ENCODE measurements around the gene ANKRD55.
"Not testable (repeated sequence)": the region's sequence is repeated elsewhere in the genome, so short reads cannot be mapped to it uniquely, and the experiment has no call there.

Gene ANKRD55

DNA sequence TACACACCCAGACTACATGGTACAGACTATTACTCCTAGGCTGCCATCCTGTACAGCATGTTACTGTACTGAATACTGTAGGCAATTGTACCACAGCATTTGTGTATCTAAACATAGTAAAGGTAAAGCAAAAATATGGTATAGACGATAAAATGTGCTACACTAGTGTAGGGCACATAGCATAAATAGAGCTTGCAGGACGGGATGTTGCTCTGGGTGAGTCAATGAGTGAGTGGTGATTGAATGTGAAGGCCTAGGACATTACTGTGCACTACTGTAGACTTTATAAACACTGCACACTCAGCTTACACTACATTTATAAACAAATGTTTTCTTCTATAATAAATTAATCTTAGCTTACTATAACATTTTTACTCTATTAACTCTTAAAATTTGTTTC lies 25.6 kb downstream of the ANKRD55 start:
- DNase-seq (ENCODE audit: low read depth in 2 of 2) = no peak

DNA sequence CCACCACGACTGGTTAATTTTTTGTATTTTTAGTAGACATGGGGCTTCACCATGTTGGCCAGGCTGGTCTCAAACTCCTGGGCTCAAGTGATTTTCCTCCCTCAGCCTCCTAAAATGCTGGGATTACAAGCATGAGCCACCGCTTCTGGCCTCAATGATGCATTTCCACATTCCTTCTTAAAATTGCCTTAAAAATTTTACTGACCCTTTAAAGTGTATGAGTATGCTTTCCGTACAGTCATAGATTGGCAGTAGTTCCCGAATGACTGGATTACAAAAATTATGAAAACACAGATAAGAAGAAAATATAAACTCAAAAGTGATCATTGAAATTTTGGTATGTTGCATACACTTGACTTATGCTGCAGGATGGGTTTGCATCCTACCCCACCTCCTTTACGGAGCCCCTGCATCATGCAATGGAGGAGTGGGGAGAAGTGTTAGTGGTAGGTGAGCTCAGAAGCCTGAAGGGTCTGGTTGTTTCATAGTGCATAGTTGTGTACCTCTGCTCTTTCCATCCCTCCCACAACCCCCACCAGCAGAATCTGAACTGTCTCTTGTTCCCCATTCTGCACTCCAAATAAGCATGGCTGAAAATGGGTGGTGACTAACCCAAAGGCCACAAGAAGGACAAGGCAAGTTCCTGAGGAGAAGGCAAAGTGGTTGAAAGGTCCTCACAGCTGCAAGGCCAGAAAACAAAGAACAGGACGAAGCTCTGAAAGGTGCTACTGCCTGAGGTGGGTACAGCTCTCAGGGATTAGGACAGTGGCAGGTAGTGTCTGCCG lies 26.8 kb downstream of the ANKRD55 start:
- DNase-seq (ENCODE audit: low read depth in 2 of 2) = no peak

DNA sequence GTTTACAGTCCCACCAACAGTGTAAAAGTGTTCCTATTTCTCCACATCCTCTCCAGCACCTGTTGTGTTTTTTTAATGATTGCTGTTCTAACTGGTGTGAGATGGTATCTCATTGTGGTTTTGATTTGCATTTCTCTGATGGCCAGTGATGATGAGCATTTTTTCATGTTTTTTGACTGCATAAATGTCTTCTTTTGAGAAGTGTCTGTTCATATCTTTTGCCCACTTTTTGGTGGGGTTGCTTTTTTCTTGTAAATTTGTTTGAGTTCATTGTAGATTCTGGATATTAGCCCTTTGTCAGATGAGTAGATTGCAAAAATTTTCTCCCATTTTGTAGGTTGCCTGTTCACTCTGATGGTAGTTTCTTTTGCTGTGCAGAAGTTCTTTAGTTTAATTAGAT lies 29.2 kb downstream of the ANKRD55 start:
- not testable (repeated sequence) for DNase-seq (ENCODE audit: low read depth in 2 of 2)

DNA sequence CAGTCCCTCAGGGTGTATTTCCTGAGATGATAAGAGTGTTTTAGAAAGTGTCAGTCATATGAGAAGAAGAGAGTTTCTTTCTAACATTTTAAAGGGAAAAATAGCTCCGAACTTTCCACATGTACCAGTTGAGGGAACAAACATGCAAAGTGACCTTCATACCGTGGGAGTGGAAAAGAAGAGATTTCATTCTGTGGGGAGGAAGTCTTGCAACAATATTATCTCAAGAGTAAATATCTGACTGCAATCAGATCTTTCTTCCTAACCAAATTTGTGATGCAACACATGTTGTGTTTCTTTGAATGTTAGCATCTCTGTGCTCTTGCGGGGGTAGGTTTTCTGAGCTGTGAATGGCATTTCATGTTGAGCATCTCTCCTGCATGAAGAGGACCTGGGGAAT lies 30.6 kb downstream of the ANKRD55 start:
- DNase-seq (ENCODE audit: low read depth in 2 of 2) = no peak

DNA sequence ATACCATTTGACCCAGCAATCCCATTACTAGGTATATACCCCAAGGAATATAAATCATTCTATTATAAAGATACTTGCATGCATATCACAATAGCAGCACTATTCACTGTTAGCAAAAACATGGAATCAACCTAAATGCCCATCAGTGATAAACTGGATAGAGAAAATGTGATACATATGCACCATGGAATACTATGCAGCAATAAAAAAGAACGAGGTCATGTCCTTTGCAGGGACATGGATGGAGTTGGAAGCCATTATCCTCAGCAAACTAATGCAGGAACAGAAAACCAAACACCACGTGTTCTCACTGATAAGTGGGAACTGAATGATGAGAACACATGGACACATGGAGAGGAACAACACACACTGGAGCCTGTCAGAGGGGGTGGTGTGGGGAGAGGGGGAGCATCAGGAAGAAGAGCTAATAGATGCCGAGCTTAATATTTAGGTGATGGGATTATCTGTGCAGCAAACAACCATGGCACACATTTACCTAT lies 31.3 kb downstream of the ANKRD55 start:
- DNase-seq (ENCODE audit: low read depth in 2 of 2) = not testable (repeated sequence)

DNA sequence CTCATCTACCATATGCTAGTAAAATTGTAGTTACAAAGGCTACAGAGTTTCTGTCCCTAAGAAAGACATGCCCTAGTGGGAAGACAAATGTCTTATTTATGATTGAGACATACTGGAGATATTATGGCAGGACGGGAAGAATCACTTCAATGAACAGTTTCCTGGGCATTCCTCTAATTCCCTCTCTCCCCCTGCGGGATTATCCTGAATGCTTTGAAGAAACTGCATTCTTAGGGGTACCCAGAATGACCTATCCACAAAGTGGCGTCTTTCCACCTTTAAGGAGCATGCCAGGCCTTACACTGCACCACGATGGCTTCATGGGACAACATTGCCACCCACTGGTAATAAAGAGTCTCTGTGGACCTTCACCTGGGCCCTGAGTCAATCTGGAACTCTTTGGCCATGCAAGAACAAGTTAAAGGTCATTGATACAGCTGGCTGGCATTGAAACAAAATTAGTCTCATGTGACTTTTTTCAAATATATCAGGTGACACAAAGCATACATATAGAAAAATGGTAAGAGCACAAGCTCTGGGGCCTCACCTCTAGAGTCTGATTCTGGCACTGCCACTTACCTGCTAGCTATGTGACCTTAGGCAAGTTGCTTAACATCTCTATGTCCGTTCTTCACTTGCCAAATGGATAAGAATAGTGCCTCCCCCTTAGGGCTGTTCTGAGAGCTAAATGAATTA lies 32.0 kb downstream of the ANKRD55 start:
- DNase-seq (ENCODE audit: low read depth in 2 of 2) = peak; percentile 47 to 54

DNA sequence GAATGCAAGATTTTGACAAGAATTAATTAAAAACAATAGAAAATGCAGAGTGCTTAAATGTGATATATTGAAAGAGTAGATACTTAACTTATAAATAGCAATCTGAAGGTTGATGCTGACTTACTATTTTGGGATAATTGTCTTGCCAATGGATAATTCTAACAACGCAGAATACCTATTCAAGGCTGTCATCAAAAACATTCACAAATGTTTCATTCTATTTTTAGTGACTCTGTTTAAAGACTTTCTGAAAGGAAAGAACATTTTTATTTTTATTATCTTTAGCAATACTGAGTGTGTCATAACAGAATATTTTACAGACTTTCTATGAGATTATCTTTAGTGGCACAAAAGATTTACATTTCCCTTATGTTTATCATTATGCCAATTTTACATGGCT lies 38.1 kb downstream of the ANKRD55 start:
- no peak for DNase-seq (ENCODE audit: low read depth in 2 of 2)

DNA sequence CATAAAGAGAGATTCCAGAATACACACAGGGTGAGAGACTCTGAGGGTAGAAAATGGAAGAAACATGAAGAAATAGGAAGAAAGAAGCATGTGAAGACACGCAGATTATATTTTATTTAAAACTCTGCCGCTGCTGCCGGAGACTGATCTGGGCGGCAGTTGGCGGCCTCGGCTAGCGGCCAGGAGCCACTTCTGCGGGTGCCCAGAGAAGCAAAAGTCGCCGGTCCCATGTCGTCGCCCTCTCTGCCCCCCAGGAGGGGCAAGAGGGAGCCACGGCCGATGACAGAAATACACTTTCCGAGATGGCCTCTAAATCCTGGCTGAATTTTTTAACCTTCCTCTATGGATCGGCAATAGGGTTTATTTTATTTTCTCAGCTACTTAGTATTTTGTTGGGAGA lies 40.9 kb downstream of the ANKRD55 start:
- no peak for DNase-seq (ENCODE audit: low read depth in 2 of 2)

DNA sequence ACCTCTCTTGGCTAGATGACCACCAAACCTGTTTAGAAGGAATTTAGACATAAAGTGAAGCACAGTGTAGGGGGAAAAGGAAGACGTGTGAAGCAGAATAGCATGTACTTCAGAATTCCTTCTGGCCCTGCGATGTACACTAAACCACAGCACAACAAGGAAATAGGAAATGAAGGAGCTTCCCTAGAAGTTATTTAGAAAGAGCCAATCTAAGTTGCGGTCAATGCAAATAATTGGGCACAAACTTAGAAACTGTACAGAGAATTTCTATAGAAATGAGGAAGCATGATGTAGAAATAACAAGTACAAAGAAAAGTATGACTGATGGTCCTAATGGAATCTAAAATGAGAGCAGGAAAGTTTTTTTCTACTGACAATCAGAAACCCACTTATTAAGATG lies 41.5 kb downstream of the ANKRD55 start:
- DNase-seq (ENCODE audit: low read depth in 2 of 2) = no peak

DNA sequence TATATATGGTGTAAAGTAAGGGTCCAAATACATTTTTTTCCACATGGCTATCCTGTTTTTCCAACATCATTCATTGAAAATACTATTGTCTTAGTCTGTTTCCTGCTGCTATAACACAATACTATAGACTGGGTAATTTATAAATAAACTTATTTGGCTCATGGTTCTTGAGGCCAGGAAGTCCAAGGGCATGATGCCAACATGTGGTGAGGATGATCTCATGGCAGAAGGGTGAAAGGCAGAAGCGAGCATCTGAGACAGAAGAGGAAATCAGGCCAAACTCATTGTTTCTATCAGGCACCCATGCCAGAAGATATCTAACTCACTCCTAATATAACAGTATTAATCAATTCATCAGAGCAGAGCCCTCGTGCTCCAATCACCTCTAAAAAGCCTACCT lies 42.6 kb downstream of the ANKRD55 start:
- no peak for DNase-seq (ENCODE audit: low read depth in 2 of 2)

DNA sequence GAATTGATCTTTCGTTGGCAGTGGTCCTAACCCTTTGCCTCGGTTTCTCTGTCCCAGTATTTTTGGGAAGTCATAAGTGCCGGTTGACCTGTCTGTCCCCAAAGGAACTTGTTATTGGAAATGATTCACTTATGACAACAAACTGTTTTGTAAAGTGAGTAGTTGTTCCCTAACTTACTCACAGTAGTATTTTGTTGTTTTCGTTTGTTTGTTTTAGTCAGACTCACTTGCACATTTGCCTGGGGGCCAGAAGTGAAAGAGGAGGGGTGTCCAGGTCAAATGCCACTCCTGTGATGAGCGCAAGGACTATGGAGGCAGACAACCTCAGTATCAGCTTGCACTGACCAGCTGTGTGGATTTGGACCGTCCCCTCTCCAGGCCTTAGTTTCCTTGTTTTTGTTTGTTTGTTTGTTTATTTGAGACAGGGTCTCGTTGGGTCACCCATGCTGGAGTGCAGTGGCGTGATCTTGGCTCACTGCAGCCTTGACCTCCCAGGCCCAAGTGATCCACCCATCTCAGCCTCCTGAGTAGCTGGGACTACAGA lies 47.3 kb downstream of the ANKRD55 start:
- DNase-seq (ENCODE audit: low read depth in 2 of 2) = no peak

DNA sequence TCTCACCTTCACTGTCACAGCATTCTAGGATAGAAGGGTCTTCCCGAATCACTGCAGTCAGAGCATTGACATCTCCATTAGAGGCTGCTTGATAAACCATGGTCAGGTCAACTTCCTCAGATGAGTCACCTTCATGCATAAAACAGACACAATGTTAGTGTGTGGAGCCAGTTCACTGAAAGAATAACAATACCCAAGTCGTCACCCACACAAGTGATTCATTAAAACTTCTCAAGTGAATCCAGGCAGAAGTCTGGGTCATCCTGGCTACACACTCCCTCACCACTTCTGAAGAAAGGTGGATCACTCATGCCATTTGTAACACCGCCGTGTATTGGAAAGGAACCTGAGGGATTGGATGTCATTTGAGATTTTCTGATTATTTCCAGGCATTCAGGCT lies 49.6 kb downstream of the ANKRD55 start:
- DNase-seq (ENCODE audit: low read depth in 2 of 2) = peak in 1 of 2 experiments; percentile 60

DNA sequence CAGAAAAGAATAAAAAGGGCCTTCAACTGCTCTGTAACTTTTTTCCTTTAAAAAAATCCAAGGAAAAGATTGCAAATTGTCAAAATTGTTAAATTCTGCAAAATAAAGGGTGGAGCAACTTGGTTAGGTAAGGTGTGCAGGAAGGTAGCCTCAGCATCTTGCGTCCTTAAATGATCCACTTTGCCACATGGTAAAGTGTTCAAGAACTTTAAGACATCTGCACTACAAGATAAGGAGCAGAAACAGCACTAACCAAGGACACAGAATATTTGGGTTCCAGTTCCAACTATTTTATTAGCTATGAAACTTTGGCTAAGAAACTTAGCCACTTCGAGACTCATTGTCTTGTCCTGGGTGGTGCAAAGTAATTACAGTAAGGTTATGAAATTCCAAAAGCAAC lies 53.7 kb downstream of the ANKRD55 start:
- DNase-seq (ENCODE audit: low read depth in 2 of 2) = no peak

DNA sequence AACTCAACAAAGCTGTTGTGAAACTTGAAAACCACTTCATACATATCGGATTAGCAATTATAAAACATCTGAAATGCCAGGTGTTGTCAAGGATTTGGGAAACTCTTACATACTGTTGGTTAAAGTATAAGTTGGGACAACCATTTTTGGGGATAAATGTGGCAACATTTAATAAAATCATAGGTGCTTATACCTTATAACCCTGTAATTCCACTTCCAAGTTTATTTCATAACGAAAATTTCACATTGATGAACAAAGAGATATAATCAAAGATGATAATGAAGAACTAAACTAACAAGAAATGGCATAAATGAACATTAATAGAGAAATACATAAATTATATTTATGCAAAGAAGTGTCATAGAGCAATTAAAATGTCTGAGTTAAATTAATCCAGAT lies 54.3 kb downstream of the ANKRD55 start:
- no peak for DNase-seq (ENCODE audit: low read depth in 2 of 2)

DNA sequence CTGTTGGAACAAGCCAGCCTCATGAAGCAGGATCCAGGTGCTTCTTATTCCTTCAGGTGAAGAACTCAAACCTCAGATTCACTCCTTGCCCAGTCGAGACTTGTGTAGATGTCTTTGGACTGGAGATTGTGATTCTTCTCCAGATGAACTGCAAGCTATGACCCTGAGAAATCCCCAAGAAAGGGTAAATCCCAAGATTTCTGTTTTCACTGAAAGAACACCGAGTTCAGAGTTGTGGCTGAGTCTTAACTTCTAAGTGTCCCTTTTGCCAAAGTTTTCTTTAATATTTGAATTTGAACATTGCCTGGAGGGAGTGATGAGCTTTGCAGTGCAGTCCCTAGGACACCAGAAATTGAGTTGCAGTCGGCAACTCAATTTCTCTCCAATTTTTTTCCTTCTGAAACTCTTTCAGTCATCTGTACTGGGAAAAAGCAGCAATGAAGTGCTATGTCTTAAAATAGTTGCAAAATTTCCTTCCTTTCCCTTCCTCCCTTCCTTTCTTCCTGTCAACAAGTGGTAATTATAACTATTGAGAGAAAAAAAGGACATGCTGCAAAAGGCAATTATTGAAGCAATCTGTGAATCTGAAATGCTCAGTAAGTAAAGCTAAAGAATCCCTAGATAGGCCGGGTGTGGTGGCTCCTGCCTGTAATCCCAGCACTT lies 56.1 kb downstream of the ANKRD55 start:
- DNase-seq (ENCODE audit: low read depth in 2 of 2) = no peak

DNA sequence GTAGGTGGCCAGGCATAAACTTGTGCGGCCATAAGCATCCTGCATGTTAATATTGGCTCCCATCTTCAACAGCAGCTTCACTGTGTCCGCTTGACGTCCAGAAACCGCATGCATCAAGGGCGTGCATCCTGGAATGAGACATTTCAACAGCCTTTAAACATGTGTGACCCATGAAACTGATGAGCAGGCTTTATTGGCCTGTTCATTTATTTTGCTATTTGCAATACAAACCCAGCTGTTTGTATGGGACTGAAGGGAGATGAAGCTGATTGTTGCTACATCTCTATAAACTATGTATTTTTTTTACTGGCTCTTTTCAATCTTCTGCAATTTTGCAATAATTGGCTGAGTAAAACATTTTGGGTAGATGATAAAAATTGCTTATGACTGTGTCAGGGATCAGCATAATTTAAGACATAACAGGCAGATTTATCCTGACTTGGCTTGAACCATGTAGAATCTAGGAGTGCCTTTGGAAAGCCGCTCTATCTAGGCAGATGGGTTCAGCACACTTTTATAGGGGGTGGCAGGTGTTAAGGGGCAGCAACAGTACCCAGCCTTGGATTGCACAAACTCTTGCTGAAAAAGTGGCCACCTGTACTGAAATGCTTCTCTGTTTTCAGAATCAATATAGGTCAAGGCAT lies 56.9 kb downstream of the ANKRD55 start:
- peak; percentile 82 to 86 for DNase-seq (ENCODE audit: low read depth in 2 of 2)

DNA sequence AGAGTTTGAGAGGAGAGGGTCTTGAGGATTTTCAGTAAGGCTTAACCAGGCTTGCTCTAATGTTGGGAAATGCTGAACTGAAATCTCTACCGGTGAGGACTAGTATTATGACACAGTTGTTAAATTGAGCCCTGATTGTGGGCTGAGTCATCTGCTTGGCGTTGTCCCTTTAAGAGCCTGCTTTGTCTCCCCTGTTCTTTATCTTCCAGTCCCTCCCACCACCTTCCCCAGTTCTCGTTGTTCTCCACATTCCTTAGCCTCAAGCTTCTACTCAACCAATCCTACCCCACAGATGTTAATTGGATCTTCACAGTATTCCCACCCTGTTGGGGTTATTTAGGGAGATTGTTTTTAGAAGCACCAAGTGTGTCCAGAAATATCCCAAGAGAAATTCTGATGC lies 57.6 kb downstream of the ANKRD55 start:
- DNase-seq (ENCODE audit: low read depth in 2 of 2) = peak; percentile 68 to 70

DNA sequence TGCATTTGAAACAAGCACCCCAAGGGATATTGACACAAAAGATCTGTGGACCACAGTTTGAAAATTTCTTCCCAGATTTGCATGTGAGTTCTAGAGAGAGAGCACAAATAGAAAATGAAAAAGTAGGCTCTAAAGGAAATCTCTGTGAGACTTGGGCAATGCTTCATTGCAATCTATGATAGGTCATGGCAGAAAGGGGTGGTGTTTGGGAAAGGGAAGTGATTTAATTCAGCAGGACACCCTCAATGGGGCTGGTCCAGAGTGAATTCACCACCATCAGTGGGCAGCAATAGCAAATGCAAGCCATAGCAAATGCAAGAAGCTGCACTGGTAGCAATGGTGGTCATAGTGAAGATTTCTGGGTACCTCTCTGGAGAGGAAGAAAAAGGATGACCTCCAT lies 58.1 kb downstream of the ANKRD55 start:
- no peak for DNase-seq (ENCODE audit: low read depth in 2 of 2)

DNA sequence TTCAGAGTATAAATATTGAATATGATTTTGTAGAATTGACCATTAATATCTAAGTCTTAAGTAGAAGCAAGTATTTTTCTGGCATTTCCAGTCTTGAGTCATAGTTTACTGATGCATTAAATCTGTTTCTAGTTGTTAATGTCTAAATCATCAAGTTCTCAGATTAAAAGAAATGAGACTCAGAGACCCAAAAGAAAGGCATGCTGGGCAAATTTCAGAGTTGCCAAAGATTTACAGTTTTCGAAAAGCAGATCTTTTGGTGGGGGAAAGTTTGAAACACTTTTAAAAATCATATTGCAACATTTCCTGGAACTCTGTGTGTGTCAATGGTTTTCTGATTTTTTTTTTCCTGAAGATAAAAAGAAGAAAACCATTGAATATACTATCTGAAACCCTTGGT lies 60.9 kb downstream of the ANKRD55 start:
- peak; percentile 91 to 92 for DNase-seq (ENCODE audit: low read depth in 2 of 2)

DNA sequence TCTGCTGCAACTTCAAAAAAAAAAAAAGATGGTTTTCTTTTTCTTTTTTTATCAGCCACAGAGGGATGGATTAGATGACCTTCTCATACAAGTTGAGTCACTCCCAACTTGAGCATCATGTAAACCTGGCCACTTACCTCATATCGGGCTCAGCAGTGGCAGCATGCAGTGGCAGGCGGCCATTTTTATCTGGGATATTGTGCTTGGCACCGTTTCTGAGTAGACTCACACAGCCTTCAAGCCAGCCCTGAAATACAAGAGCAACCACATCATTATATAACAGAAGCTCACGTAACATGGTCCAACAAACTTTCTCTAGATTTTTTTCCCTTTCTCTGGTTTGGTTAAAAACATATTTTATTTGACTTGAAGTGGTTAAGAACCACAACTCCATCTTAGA lies 62.6 kb downstream of the ANKRD55 start:
- DNase-seq (ENCODE audit: low read depth in 2 of 2) = no peak

DNA sequence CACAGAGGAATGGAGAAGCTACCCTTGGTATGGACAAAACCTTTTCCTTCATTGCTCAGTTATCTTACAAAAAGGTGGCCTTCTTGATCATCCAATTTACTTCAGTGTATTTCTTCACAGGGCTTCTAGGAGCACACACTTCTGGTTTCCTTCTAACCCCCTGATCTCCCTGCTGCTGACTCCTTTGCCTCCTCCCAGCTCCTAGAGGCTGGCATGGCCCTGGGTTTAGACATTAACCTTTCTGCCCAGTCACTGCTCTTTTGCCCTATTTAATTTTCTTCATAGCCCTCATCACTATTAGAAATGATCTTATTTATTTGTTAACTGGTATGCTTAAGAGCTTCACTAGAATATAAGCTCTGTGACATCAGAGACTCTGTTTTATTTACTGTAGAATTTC lies 63.2 kb downstream of the ANKRD55 start:
- DNase-seq (ENCODE audit: low read depth in 2 of 2) = no peak

DNA sequence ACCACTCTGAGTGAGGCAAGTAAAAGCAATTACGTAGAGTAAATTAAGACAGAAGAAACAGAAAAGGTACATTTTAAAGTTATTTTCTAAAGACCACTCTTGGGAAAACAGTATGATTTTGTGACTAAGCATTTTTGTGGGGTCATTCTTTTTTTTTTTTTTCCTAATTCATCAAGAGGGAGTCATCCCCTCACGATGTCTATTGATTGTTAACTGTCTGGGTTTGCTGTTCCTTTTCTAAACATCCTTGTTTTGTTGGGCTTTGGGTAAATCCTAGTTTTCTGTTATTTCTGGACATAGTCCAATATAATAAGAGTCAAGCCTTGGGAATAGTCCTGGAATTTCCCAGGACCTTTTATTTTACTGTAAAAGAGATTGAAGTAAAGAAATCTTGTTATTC lies 63.8 kb downstream of the ANKRD55 start:
- DNase-seq (ENCODE audit: low read depth in 2 of 2) = no peak

Data from fibroblast of skin of left quadriceps (primary cell).